GM23248 (cell line): ENCODE data around the gene STT3B.

Source experiments
- EZH2 ChIP-seq: fragments of 200-600 bp; sonication (generic); IDR thresholded peaks from 2 replicates; pipeline ENCODE4 v1.6.1; 2018; ENCODE audit warnings: antibody characterized with exemption, mild to moderate bottlenecking; ENCODE audit not compliant: insufficient read depth, poor library complexity, severe bottlenecking
- EZH2phosphoT487 ChIP-seq: fragments of 200-600 bp; sonication (generic); IDR thresholded peaks from 2 replicates; pipeline ENCODE4 v1.6.1; 2018; ENCODE audit warnings: antibody characterized with exemption, moderate library complexity, mild to moderate bottlenecking, low read depth; ENCODE audit not compliant: insufficient read depth

GRCh38 chr3:31504230-31504629 is 28.5 kb upstream of the STT3B start:
- no peak for TF ChIP-seq EZH2
- TF ChIP-seq EZH2phosphoT487, result no peak
